Heart left ventricle (tissue), 13 donors: Measurements from ENCODE around the gene COLEC11.

Experiments
- POLR2A ChIP-seq, 2 donors: fragments of 450-650 bp; IDR thresholded peaks; one replicate each; pipeline ENCODE4 v1.6.1; 2017; ENCODE audit warnings: antibody characterized with exemption in 2 of 2, mild to moderate bottlenecking in 2 of 2, moderate library complexity in 2 of 2
- TF ChIP-seq, protein P1 (sequence below), 12 donors: fragments of 200-600 bp; sonication (generic) in 4 of 12; IDR thresholded peaks; one replicate each; pipeline versions ENCODE4 v1.5.0 to v1.8.0; 2018 to 2022; ENCODE audit warnings: antibody characterized with exemption in 12 of 12, mild to moderate bottlenecking in 5 of 12
- donor health status: ischemic (EF 13 %, LVEDD 7.1; RV severe dilation, severe dysfunction).
- donor health status: DM: no; HTN: yes; CAD: no.
- donor health status: DM: no; HTN: no; CAD: no.
- donor health status: ischemic (EF 25% LVEDD 6.9; RV normal size, moderate dysfunction).
- donor health status: ischemic (EF 25% LVEDD 5.7; RV mildly dilated, moderate dysfunction).
- donor health status: ischemic (EF 35%, LVEDD 5.7; RV mildly dilated, moderate dysfunction).
- donor health status: nonischemic (EF 11% LVEDD 7.7; RV severe dilation, severe dysfunction).
- donor health status: DM: yes; HTN: yes; CAD: no.
- donor health status: PGD.
- donor health status: ischemic (EF 29% LVEDD 5.4; RV normal size, mild dysfunction).
- donor health status: nonischemic (EF 23%, LVEDD 6.1; RV moderate dilation, normal function).

GRCh38 chr2:3619033-3619432 lies 24.1 kb downstream of the COLEC11 start:
- TF ChIP-seq, protein P1, sequence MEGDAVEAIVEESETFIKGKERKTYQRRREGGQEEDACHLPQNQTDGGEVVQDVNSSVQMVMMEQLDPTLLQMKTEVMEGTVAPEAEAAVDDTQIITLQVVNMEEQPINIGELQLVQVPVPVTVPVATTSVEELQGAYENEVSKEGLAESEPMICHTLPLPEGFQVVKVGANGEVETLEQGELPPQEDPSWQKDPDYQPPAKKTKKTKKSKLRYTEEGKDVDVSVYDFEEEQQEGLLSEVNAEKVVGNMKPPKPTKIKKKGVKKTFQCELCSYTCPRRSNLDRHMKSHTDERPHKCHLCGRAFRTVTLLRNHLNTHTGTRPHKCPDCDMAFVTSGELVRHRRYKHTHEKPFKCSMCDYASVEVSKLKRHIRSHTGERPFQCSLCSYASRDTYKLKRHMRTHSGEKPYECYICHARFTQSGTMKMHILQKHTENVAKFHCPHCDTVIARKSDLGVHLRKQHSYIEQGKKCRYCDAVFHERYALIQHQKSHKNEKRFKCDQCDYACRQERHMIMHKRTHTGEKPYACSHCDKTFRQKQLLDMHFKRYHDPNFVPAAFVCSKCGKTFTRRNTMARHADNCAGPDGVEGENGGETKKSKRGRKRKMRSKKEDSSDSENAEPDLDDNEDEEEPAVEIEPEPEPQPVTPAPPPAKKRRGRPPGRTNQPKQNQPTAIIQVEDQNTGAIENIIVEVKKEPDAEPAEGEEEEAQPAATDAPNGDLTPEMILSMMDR (IDR thresholded peaks at IDR 0.05) = no peak
- TF ChIP-seq POLR2A (IDR thresholded peaks at IDR 0.05) = no peak
